ENCODE data around the gene CBL. TPM values are rescaled to one million over a fixed set of nuclear protein-coding genes. Genes with fewer than 3 reads are reported as not detected.

CBL gene
- total and polyA plus RNA-seq, 2 experiments from 2014 or later, result 31.6 to 67.6 TPM

GRCh38 chr11:119319136-119319699 lies 113.1 kb downstream of the CBL start:
- Histone ChIP-seq H3K4me1 (ENCODE audit: insufficient read depth) (peaks cover 52% of the 10 kb centered on the region), H2AFZ (peak overlapping the region; percentile 49; the same call in 1 of the 2 replicates), H3K27ac (ENCODE audit: low read depth) (no peak overlapping the region), H3K4me2 (peak overlapping the region; percentile 98), H4K20me1 (replicated peaks; ENCODE audit: insufficient read depth) (0 out of 2 replicates have a peak, but pooled peaks cover 3% of the 10 kb centered on the region), H3F3A (replicated peaks; ENCODE audit: low read depth) (peaks cover 22% of the 10 kb centered on the region), H3K27me3 (ENCODE audit: insufficient read depth) (peaks cover 42% of the 10 kb centered on the region), H3K79me2 (replicated peaks; ENCODE audit: insufficient read depth) (no peaks in the 10 kb centered on the region), H3K4me3 (peak overlapping the region; percentile 80; the same call in 1 of the 2 replicates), H3K36me3 (ENCODE audit: insufficient read depth) (no peaks in the 10 kb centered on the region), H3K9me2 (ENCODE audit: insufficient read depth) (no peaks in the 10 kb centered on the region)
- Mint-ChIP-seq H3K4me1 (peaks cover 40% of the 10 kb centered on the region), H3K27ac (peak overlapping the region; percentile 91), H3K9me3 (no peaks in the 10 kb centered on the region), H3K4me3 (peak overlapping the region; percentile 54), H3K27me3 (ENCODE audit: insufficient read depth, low read depth, poor library complexity) (peaks cover 53% of the 10 kb centered on the region), H3K36me3 (ENCODE audit: low read depth) (peaks cover 2% of the 10 kb centered on the region; the same call in 1 of the 3 replicates)
- no peak for TF ChIP-seq REST (IDR thresholded peaks at IDR 0.05; ENCODE audit: unreplicated experiment)
- no peak for TF ChIP-seq ZNF331 (CRISPR knock-in tag; IDR thresholded peaks at IDR 0.05; ENCODE audit: low read depth)
- TF ChIP-seq EZH2 (IDR thresholded peaks at IDR 0.05; ENCODE audit: low read depth, unreplicated experiment), result no peak
- no peak for TF ChIP-seq NANOG (IDR thresholded peaks at IDR 0.05; ENCODE audit: borderline replicate concordance)
- TF ChIP-seq POLR2AphosphoS5 (IDR thresholded peaks at IDR 0.05; ENCODE audit: low read depth), result no peak
- no peak for TF ChIP-seq STAT1 (IDR thresholded peaks at IDR 0.05; ENCODE audit: unreplicated experiment)
- TF ChIP-seq ZNF114 (CRISPR knock-in tag; IDR thresholded peaks at IDR 0.05), result no peak
- TF ChIP-seq ETS1 (IDR thresholded peaks at IDR 0.05), result no peak
- TF ChIP-seq CREB1 (CRISPR knock-in tag; IDR thresholded peaks at IDR 0.05; ENCODE audit: low read depth), result no peak
- TF ChIP-seq ZNF462 (CRISPR knock-in tag; IDR thresholded peaks at IDR 0.05), result no peak
- no peak for TF ChIP-seq JUNB (IDR thresholded peaks at IDR 0.05; ENCODE audit: unreplicated experiment)
- no peak for TF ChIP-seq CTCF (conservative IDR thresholded peaks at IDR 0.05; ENCODE audit: low read depth in 2 of 2)
- no peak for TF ChIP-seq EZH2phosphoT487 (IDR thresholded peaks at IDR 0.05; ENCODE audit: unreplicated experiment)
- DNase-seq (ENCODE audit: low spot score) (no peak), ATAC-seq (no peak)

Measured in GM23338 (cell line).